Measurements from ENCODE around the gene DPP9.

DNA sequence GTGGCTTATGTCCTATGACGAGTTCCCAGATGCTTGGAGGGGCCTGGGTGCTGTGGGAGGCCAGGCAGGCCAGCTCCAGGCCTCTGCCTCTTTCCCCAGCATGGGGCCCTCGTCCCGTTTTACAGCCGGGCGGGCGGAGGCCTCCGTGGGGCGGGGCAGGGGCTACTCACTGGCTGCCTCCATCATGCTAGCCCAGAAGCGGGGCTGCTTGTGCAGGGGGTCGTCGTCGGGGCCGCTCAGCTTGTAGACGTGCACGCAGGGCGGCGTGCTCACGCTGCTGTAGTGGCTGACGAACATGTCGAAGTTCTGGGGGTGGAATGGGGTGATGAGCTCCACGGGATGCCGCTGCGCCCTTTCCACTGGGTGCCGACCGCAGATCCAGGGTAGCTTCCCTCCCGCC lies 35.1 kb downstream of the DPP9 start:
- TF ChIP-seq SP1 (IDR thresholded peaks at IDR 0.05) = no peak
- TF ChIP-seq BHLHE40 (IDR thresholded peaks at IDR 0.05; ENCODE audit: borderline replicate concordance) = no peak
- no peak for TF ChIP-seq FOXM1 (IDR thresholded peaks at IDR 0.05; ENCODE audit: borderline replicate concordance)
- TF ChIP-seq TARDBP (IDR thresholded peaks at IDR 0.05) = no peak
- TF ChIP-seq ZNF384 (IDR thresholded peaks at IDR 0.05) = no peak
- TF ChIP-seq SUZ12 (IDR thresholded peaks at IDR 0.05) = no peak
- TF ChIP-seq ARNT (IDR thresholded peaks at IDR 0.05) = no peak
- no peak for TF ChIP-seq CTBP1 (IDR thresholded peaks at IDR 0.05; ENCODE audit: borderline replicate concordance)
- no peak for TF ChIP-seq FOXA1 (IDR thresholded peaks at IDR 0.05)
- TF ChIP-seq NFRKB (IDR thresholded peaks at IDR 0.05) = no peak
- no peak for TF ChIP-seq HDGF (IDR thresholded peaks at IDR 0.05; ENCODE audit: borderline replicate concordance)
- no peak for TF ChIP-seq L3MBTL2 (conservative IDR thresholded peaks at IDR 0.05)
- TF ChIP-seq, protein P1, sequence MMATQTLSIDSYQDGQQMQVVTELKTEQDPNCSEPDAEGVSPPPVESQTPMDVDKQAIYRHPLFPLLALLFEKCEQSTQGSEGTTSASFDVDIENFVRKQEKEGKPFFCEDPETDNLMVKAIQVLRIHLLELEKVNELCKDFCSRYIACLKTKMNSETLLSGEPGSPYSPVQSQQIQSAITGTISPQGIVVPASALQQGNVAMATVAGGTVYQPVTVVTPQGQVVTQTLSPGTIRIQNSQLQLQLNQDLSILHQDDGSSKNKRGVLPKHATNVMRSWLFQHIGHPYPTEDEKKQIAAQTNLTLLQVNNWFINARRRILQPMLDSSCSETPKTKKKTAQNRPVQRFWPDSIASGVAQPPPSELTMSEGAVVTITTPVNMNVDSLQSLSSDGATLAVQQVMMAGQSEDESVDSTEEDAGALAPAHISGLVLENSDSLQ (IDR thresholded peaks at IDR 0.05) = no peak
- TF ChIP-seq FOXK2 (IDR thresholded peaks at IDR 0.05) = no peak

All from HEK293T (cell line).